IPS-20b (cell line): Measurements from ENCODE around the gene MACROH2A1.

Experiments used
- H3K27ac ChIP-seq: one replicate; pipeline ENCODE4 v1.5.1; 2013; ENCODE audit warnings: low read length
- H3K27me3 ChIP-seq: 2 replicates; pipeline ENCODE4 v1.6.1; 2013; ENCODE audit warnings: mild to moderate bottlenecking, low read length, inconsistent platforms; ENCODE audit not compliant: insufficient read depth
- H3K36me3 ChIP-seq: 2 replicates; pipeline ENCODE4 v1.6.1; 2013; ENCODE audit warnings: low read depth, mild to moderate bottlenecking, inconsistent platforms, low read length, moderate library complexity; ENCODE audit not compliant: insufficient read depth
- H3K4me1 ChIP-seq: 2 replicates; pipeline ENCODE4 v1.6.1; 2013; ENCODE audit warnings: mild to moderate bottlenecking, control low read depth, inconsistent platforms, low read length, moderate library complexity; ENCODE audit not compliant: insufficient read depth
- H3K4me3 ChIP-seq: 2 replicates; pipeline ENCODE4 v1.5.1; 2013; ENCODE audit warnings: mild to moderate bottlenecking, low read length, inconsistent platforms
- H3K9ac ChIP-seq: 2 replicates; pipeline ENCODE4 v1.6.1; 2013; ENCODE audit warnings: low read depth, mild to moderate bottlenecking, inconsistent platforms, low read length, moderate library complexity
- H3K9me3 ChIP-seq: 2 replicates; pipeline ENCODE4 v1.6.1; 2013; ENCODE audit warnings: mild to moderate bottlenecking, low read depth, low read length, inconsistent platforms; ENCODE audit not compliant: insufficient read depth

MACROH2A1 gene

GRCh38 chr5:135405082-135405481, 6.1 kb upstream of the MACROH2A1 start:
- H3K4me1 ChIP-seq = peaks cover 17% of the 10 kb centered on the region
- H3K27ac ChIP-seq = no peak overlapping the region
- H3K4me3 ChIP-seq = no peak overlapping the region
- H3K36me3 ChIP-seq = no peaks in the 10 kb centered on the region
- no peaks in the 10 kb centered on the region; the same call in 1 of the 2 replicates for H3K9me3 ChIP-seq
- peaks cover 45% of the 10 kb centered on the region for H3K27me3 ChIP-seq
- H3K9ac ChIP-seq = no peak overlapping the region

- Histone ChIP-seq H3K27ac (no peak overlapping the region), H3K4me1 (peaks cover 25% of the 10 kb centered on the region), H3K4me3 (no peak overlapping the region), H3K9ac (no peak overlapping the region), H3K36me3 (no peaks in the 10 kb centered on the region), H3K27me3 (peaks cover 61% of the 10 kb centered on the region), H3K9me3 (no peaks in the 10 kb centered on the region)
These were observed 3.0 kb upstream of the MACROH2A1 start for GRCh38 chr5:135402031-135402430.

DNA sequence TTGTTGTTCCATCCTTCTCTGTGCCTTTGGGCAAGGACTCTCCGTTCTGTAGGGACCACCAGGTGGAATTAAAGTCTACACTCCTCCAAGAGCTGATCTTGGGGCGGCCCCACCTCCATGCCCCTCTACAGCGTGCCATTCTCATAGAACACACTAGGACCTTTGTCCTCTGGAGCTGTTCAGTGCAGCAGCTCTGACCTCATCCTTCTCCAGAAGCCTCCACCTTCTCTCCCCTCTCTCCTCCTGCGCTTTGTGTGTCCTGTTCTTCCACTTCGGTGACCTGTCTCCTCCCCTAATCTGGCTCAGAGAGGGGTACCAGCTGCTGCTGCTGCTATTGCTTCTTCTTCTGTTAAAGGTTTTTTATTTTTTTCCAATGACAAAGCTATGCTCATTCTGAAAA, 1.8 kb upstream of the MACROH2A1 start:
- H3K27ac ChIP-seq = no peak overlapping the region
- H3K4me3 ChIP-seq = peak overlapping the region; percentile 72
- H3K36me3 ChIP-seq = no peaks in the 10 kb centered on the region
- peaks cover 30% of the 10 kb centered on the region for H3K4me1 ChIP-seq
- H3K27me3 ChIP-seq = peaks cover 70% of the 10 kb centered on the region
- no peak overlapping the region for H3K9ac ChIP-seq
- no peaks in the 10 kb centered on the region for H3K9me3 ChIP-seq

DNA sequence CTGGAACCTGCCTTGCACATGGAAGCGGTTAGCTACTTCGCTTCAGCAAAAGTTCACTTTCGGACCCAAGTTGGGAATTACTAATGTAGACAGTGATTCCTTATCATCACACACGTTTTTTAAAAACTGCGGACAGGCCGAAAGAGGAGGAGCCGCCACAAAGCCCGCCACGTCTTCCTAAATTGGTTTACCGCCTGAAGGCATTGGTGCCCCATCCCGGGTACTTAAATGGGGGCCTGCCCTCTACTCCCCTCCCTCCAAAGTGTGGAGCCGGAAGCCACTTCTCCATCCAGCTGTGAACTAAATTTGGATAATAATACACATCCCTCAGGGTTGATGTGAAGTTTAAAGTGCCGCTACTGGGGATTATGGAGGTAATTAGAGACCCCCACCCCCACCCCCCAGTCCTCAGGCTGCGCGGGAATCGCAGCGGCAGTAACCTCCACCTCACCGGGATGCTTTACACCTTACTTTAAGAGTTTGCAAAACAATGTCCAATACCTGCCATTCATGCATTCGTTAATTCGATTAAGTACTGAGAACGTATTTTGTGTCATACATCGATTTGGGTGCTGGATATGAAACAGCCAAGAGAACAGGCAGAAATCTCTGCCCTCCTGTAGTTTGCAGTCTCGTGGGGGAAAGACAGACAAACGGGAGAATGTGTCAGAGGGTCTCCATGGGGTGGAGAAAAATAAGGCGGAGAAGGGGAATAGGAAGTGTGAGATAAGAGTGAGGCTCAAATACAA, 937 bp upstream of the MACROH2A1 start:
- H3K4me1 ChIP-seq = peaks cover 30% of the 10 kb centered on the region
- no peak overlapping the region for H3K27ac ChIP-seq
- H3K4me3 ChIP-seq = peak overlapping the region; percentile 72
- no peaks in the 10 kb centered on the region for H3K36me3 ChIP-seq
- H3K9me3 ChIP-seq = no peaks in the 10 kb centered on the region
- peaks cover 77% of the 10 kb centered on the region for H3K27me3 ChIP-seq
- H3K9ac ChIP-seq = peak overlapping the region; percentile 69; the same call in 1 of the 2 replicates

DNA sequence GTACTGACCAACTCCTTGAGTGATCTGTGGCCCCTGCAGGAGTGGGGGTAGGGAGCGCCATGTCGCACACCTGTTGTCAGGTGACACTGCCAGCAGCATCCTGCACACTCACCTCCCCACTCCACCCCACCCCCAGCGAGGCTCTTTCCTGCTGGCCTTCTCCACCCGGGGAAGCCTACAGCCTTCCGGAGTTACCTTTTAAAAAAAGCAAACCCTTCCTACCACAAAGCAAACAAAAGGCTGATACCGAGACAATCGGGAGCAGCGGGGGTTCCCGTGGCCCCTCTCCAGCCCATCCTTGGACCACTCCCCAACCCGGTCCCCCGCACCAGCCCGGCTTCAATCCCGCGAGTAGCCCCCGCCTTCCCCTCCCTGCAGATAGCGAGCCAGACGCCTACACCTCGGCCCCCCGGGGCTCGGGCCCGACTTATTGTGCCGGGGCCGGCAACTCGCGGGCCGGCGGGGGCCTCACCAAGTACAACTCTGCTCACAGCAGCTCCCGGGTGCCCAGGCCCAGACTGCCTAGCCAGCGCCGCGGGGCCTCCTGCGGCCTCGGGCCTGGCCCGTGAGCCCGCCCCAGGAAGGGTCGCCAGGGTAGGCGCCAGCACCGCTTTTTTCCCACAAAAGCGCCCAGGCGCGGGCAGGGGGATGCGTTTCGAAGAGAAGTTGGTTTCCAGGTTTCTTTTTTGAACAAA, 724 bp downstream of the MACROH2A1 start:
- Histone ChIP-seq H3K36me3 (no peaks in the 10 kb centered on the region), H3K4me3 (peak overlapping the region; percentile 72), H3K9ac (peak overlapping the region; percentile 66; the same call in 1 of the 2 replicates), H3K4me1 (peaks cover 25% of the 10 kb centered on the region), H3K27me3 (peaks cover 74% of the 10 kb centered on the region), H3K9me3 (no peaks in the 10 kb centered on the region), H3K27ac (no peak overlapping the region)

DNA sequence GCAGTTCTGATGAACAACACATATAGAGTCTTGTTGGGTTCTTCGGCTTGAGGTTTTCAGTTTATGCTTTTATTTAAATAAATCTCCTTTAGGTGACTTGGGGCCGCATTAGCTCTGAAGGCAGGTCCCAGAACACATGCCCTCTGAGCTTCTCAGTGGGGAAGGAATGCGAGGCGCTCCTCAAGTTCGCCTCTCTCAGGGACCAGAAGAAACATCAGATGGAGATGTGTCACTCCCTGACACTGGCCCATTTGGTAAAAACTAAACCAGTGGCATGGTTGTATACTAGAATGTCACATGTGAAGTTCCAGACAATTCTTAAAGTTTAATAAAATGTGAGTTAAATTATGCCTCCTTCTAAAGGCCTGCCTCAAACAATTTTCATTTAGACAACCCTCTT, 1.9 kb downstream of the MACROH2A1 start:
- peak overlapping the region; percentile 66; the same call in 1 of the 2 replicates for H3K9ac ChIP-seq
- no peak overlapping the region for H3K27ac ChIP-seq
- H3K27me3 ChIP-seq = peaks cover 62% of the 10 kb centered on the region
- H3K4me1 ChIP-seq = peaks cover 25% of the 10 kb centered on the region
- H3K9me3 ChIP-seq = no peaks in the 10 kb centered on the region
- H3K36me3 ChIP-seq = no peaks in the 10 kb centered on the region
- peak overlapping the region; percentile 72; the same call in 1 of the 2 replicates for H3K4me3 ChIP-seq

DNA sequence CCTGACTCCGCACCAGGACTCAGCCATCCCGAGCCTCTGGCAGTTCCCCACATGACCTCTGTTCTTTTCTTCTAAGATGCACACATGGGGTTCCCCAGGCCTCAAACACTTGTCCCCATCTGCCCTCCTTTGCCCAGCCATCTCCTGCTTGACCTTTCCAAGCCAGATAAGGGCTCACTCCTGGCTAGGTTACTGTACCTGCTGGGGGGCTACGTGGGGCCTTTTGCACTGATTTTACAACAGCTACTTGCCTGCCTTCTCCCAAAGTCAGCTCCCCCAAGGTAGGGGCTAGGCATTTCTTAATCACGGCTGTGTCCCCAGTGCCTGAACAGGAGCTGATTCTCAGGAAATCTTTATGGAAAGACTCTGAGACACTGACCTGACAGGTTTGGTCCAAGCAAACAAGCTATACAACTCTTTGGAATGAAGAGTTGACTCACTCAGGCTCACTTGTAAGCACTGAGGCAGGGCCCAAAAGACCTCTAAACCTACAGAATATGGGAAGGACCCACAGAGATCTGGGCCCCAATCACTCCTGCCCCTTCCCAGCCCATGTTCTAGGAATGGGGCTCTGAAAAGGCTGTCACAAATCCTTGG, 2.5 kb downstream of the MACROH2A1 start:
- Histone ChIP-seq H3K4me1 (peaks cover 25% of the 10 kb centered on the region), H3K27ac (no peak overlapping the region), H3K4me3 (peak overlapping the region; percentile 72; the same call in 1 of the 2 replicates), H3K9ac (no peak overlapping the region), H3K36me3 (no peaks in the 10 kb centered on the region), H3K27me3 (peaks cover 57% of the 10 kb centered on the region), H3K9me3 (no peaks in the 10 kb centered on the region)

DNA sequence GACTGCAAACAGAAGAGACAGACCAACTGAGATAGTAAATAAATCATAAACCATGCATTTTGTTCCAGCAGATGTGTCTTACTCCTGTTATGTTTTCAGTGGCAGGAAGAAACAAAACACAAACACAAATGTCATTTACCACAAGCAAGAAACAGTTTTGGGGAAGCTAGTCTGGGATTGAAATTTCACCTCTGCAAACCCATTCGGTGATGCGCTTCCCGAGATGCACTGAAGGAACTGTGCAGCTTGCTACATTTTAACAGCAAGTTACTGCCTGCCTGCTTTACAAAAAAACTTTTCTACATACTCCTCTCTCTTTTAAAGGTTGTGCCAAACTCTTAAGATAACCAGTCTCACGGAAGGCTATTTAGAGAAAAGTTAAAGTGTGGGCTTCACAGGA, 3.2 kb downstream of the MACROH2A1 start:
- Histone ChIP-seq H3K36me3 (no peaks in the 10 kb centered on the region), H3K9ac (no peak overlapping the region), H3K27ac (no peak overlapping the region), H3K27me3 (peaks cover 50% of the 10 kb centered on the region), H3K4me3 (no peak overlapping the region), H3K9me3 (no peaks in the 10 kb centered on the region), H3K4me1 (peaks cover 21% of the 10 kb centered on the region)

GRCh38 chr5:135395451-135395850, 3.6 kb downstream of the MACROH2A1 start:
- Histone ChIP-seq H3K9ac (no peak overlapping the region), H3K27me3 (peaks cover 46% of the 10 kb centered on the region), H3K4me3 (no peak overlapping the region), H3K36me3 (no peaks in the 10 kb centered on the region), H3K4me1 (peaks cover 17% of the 10 kb centered on the region), H3K9me3 (no peaks in the 10 kb centered on the region), H3K27ac (no peak overlapping the region)

GRCh38 chr5:135394095-135394494, 4.9 kb downstream of the MACROH2A1 start:
- H3K4me1 ChIP-seq = peaks cover 13% of the 10 kb centered on the region; the same call in 1 of the 2 replicates
- H3K9ac ChIP-seq = no peak overlapping the region
- H3K36me3 ChIP-seq = peaks cover 4% of the 10 kb centered on the region; the same call in 1 of the 2 replicates
- no peak overlapping the region for H3K27ac ChIP-seq
- no peak overlapping the region for H3K4me3 ChIP-seq
- peaks cover 36% of the 10 kb centered on the region for H3K27me3 ChIP-seq
- no peaks in the 10 kb centered on the region for H3K9me3 ChIP-seq

DNA sequence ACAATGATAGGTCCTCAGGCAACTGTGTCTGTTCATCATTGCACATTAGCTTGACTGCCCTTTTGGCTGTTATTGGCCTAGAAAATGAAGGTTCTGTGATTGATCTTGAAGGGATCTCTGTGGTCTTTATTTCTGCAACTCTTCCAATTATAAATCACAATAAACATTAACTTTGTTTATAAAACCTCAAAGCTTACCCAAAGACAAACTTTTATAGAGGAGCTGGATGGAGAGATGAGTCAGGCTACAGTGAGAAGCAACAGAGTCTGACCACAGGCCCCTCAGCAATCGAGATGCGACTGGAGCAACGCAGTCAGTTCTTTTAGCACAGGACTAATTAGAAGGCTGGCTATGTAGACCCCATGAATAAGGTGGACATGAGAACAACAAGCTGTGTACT, 5.3 kb downstream of the MACROH2A1 start:
- Histone ChIP-seq H3K4me3 (no peak overlapping the region), H3K9ac (no peak overlapping the region), H3K27ac (no peak overlapping the region), H3K36me3 (peaks cover 8% of the 10 kb centered on the region; the same call in 1 of the 2 replicates), H3K4me1 (peaks cover 13% of the 10 kb centered on the region; the same call in 1 of the 2 replicates), H3K9me3 (no peaks in the 10 kb centered on the region), H3K27me3 (peaks cover 36% of the 10 kb centered on the region)
